Activated CD4-positive, alpha-beta T cell treated with anti-CD3 and anti-CD28 coated beads for 24 hours (primary cell): Measurements from ENCODE around the gene CCDC43.

ENCODE experiments used
- DNase-seq, 2 donors: peaks; one replicate each; pipeline ENCODE4 v3.0.0-alpha.2; 2020; ENCODE audit warnings: low read depth in 2 of 2

CCDC43 gene

DNA sequence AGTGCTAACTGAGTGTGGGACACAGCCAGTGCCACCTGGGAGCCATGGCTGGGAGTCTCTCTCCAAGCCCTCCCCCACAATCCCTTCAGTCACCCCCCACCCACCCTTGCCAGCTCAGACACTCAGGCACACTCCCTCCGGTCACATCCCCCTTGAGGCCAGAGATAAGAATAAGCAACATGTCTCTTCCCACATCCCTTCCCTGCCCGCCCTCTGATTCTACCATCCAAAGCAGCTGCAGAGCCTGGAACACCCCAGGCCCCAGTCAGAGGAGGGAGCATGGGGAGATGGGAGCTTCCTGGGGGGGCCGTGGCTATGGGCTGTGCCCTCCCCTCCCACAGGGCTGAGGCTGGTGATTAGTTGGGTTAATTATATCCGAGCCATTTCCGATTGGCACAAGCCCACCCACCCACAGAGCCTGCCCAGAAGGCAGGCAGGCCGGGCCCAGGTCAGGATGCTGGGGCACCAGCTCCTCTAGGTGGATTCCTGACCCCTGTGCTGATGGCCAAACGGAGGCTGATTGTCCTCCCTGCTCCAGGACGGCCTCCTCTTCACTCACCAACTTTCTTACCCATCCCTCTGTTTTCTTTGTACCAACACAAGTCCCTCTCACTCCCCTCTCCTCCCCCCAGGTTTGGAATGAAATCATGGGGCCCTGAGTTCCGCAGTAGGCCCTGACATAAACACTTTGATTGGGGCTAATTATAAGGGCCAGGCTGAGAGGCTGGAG, 61.9 kb downstream of the CCDC43 start:
- DNase-seq = no peak
